ENCODE data around the gene VTI1A. TPM values are rescaled to one million over a fixed set of nuclear protein-coding genes. Genes with fewer than 3 reads are reported as not detected.

The VTI1A gene
- total and polyA plus RNA-seq, 2 of the 13 experiments (the other 11 are each of a cell fraction or from before 2014, with no cell fraction given), result 11.7 to 32.7 TPM

DNA sequence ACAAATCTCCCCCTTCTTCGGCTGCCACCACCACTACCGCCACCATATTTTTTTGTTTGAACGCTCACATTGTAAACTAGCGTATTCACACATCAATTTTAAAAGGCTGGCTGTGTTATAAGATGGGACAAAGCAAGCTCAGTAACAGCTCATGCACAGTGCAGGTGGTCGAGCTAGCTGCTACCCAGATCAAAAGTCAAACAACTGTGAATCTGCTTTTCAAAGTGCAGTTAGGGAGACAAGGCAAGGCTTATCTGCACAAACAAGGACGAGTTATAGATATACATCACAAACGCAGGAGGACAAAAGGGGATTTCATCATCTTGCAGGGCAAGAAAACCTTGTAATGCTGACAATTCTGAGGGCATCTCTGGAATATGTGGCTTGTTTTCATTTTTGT, 231.6 kb downstream of the VTI1A start (continued):
- TF ChIP-seq, protein P1, sequence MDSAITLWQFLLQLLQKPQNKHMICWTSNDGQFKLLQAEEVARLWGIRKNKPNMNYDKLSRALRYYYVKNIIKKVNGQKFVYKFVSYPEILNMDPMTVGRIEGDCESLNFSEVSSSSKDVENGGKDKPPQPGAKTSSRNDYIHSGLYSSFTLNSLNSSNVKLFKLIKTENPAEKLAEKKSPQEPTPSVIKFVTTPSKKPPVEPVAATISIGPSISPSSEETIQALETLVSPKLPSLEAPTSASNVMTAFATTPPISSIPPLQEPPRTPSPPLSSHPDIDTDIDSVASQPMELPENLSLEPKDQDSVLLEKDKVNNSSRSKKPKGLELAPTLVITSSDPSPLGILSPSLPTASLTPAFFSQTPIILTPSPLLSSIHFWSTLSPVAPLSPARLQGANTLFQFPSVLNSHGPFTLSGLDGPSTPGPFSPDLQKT (CRISPR knock-in tag; IDR thresholded peaks at IDR 0.05; ENCODE audit: borderline replicate concordance), result no peak
- TF ChIP-seq ZNF354B (CRISPR knock-in tag; IDR thresholded peaks at IDR 0.05), result no peak
- TF ChIP-seq, protein P2, sequence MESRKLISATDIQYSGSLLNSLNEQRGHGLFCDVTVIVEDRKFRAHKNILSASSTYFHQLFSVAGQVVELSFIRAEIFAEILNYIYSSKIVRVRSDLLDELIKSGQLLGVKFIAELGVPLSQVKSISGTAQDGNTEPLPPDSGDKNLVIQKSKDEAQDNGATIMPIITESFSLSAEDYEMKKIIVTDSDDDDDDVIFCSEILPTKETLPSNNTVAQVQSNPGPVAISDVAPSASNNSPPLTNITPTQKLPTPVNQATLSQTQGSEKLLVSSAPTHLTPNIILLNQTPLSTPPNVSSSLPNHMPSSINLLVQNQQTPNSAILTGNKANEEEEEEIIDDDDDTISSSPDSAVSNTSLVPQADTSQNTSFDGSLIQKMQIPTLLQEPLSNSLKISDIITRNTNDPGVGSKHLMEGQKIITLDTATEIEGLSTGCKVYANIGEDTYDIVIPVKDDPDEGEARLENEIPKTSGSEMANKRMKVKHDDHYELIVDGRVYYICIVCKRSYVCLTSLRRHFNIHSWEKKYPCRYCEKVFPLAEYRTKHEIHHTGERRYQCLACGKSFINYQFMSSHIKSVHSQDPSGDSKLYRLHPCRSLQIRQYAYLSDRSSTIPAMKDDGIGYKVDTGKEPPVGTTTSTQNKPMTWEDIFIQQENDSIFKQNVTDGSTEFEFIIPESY (CRISPR knock-in tag; IDR thresholded peaks at IDR 0.05), result peak; percentile 94
- no peak for TF ChIP-seq MYNN (CRISPR knock-in tag; IDR thresholded peaks at IDR 0.05; ENCODE audit: low read depth)
- TF ChIP-seq SMARCE1 (IDR thresholded peaks at IDR 0.05; ENCODE audit: borderline replicate concordance), result no peak
- no peak for TF ChIP-seq MTF2 (CRISPR knock-in tag; IDR thresholded peaks at IDR 0.05; ENCODE audit: borderline replicate concordance)
- TF ChIP-seq ZMYM2 (CRISPR knock-in tag; IDR thresholded peaks at IDR 0.05), result no peak
- TF ChIP-seq, protein P3, sequence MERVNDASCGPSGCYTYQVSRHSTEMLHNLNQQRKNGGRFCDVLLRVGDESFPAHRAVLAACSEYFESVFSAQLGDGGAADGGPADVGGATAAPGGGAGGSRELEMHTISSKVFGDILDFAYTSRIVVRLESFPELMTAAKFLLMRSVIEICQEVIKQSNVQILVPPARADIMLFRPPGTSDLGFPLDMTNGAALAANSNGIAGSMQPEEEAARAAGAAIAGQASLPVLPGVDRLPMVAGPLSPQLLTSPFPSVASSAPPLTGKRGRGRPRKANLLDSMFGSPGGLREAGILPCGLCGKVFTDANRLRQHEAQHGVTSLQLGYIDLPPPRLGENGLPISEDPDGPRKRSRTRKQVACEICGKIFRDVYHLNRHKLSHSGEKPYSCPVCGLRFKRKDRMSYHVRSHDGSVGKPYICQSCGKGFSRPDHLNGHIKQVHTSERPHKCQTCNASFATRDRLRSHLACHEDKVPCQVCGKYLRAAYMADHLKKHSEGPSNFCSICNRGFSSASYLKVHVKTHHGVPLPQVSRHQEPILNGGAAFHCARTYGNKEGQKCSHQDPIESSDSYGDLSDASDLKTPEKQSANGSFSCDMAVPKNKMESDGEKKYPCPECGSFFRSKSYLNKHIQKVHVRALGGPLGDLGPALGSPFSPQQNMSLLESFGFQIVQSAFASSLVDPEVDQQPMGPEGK (CRISPR knock-in tag; IDR thresholded peaks at IDR 0.05), result peak; percentile 61
- no peak for TF ChIP-seq KLF11 (CRISPR knock-in tag; IDR thresholded peaks at IDR 0.05)
- peak; percentile 97 for TF ChIP-seq SALL1 (CRISPR knock-in tag; IDR thresholded peaks at IDR 0.05)
- TF ChIP-seq, protein P4, sequence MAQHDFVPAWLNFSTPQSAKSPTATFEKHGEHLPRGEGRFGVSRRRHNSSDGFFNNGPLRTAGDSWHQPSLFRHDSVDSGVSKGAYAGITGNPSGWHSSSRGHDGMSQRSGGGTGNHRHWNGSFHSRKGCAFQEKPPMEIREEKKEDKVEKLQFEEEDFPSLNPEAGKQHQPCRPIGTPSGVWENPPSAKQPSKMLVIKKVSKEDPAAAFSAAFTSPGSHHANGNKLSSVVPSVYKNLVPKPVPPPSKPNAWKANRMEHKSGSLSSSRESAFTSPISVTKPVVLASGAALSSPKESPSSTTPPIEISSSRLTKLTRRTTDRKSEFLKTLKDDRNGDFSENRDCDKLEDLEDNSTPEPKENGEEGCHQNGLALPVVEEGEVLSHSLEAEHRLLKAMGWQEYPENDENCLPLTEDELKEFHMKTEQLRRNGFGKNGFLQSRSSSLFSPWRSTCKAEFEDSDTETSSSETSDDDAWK (CRISPR knock-in tag; IDR thresholded peaks at IDR 0.05), result no peak
- TF ChIP-seq FOSL1 (CRISPR knock-in tag; IDR thresholded peaks at IDR 0.05; ENCODE audit: borderline replicate concordance), result no peak
- TF ChIP-seq, protein P5, sequence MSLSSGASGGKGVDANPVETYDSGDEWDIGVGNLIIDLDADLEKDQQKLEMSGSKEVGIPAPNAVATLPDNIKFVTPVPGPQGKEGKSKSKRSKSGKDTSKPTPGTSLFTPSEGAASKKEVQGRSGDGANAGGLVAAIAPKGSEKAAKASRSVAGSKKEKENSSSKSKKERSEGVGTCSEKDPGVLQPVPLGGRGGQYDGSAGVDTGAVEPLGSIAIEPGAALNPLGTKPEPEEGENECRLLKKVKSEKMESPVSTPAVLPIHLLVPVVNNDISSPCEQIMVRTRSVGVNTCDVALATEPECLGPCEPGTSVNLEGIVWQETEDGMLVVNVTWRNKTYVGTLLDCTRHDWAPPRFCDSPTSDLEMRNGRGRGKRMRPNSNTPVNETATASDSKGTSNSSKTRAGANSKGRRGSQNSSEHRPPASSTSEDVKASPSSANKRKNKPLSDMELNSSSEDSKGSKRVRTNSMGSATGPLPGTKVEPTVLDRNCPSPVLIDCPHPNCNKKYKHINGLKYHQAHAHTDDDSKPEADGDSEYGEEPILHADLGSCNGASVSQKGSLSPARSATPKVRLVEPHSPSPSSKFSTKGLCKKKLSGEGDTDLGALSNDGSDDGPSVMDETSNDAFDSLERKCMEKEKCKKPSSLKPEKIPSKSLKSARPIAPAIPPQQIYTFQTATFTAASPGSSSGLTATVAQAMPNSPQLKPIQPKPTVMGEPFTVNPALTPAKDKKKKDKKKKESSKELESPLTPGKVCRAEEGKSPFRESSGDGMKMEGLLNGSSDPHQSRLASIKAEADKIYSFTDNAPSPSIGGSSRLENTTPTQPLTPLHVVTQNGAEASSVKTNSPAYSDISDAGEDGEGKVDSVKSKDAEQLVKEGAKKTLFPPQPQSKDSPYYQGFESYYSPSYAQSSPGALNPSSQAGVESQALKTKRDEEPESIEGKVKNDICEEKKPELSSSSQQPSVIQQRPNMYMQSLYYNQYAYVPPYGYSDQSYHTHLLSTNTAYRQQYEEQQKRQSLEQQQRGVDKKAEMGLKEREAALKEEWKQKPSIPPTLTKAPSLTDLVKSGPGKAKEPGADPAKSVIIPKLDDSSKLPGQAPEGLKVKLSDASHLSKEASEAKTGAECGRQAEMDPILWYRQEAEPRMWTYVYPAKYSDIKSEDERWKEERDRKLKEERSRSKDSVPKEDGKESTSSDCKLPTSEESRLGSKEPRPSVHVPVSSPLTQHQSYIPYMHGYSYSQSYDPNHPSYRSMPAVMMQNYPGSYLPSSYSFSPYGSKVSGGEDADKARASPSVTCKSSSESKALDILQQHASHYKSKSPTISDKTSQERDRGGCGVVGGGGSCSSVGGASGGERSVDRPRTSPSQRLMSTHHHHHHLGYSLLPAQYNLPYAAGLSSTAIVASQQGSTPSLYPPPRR (CRISPR knock-in tag; IDR thresholded peaks at IDR 0.05; ENCODE audit: borderline replicate concordance), result peak; percentile 76; the same call in 1 of the 2 replicates
- no peak for TF ChIP-seq ZNF510 (CRISPR knock-in tag; IDR thresholded peaks at IDR 0.05; ENCODE audit: low read depth)
- no peak for TF ChIP-seq ZNF253 (CRISPR knock-in tag; IDR thresholded peaks at IDR 0.05; ENCODE audit: borderline replicate concordance)
- TF ChIP-seq DNMT1 (CRISPR knock-in tag; IDR thresholded peaks at IDR 0.05), result no peak
- TF ChIP-seq ZNF766 (CRISPR knock-in tag; IDR thresholded peaks at IDR 0.05; ENCODE audit: borderline replicate concordance), result no peak
- peak; percentile 80; the same call in 1 of the 2 replicates for TF ChIP-seq CREM (IDR thresholded peaks at IDR 0.05)
- no peak for TF ChIP-seq CREM (CRISPR knock-in tag; IDR thresholded peaks at IDR 0.05)
- TF ChIP-seq ZNF292 (CRISPR knock-in tag; IDR thresholded peaks at IDR 0.05; ENCODE audit: borderline replicate concordance, low read depth), result peak; percentile 95; the same call in 1 of the 2 replicates

Data from HepG2 (cell line).